ENCODE results near the gene CD4. TPM values are rescaled to one million over a fixed set of nuclear protein-coding genes. Genes with fewer than 3 reads are reported as not detected.

Gene CD4
- total and polyA plus RNA-seq, 12 donors, result 2.4 to 52.8 (median 24.3) TPM

GRCh38 chr12:6792522-6793201 lies 3.3 kb downstream of the CD4 start:
- Histone ChIP-seq H3K4me1 (replicated peaks in 1 of 2) (no peaks in the 10 kb centered on the region), H3K27ac (peak overlapping the region in 1 of 5 donors; percentile 65), H3K36me3 (replicated peaks in 1 of 2) (no peaks in the 10 kb centered on the region), H3K9me3 (replicated peaks in 1 of 3) (no peaks in the 10 kb centered on the region), H3K27me3 (peaks cover 13% of the 10 kb centered on the region), H3K4me3 (peak overlapping the region in 1 of 4 donors; percentile 29)
- DNase-seq, result peak in 6 of 7 donors; percentile 23 to 67 (median 44)
- intact Hi-C loops (cut with DNase I), result no loop called here
- TF ChIP-seq POLR2A (IDR thresholded peaks at IDR 0.05) (peak in 1 of 2 donors; percentile 13), CTCF (IDR thresholded peaks at IDR 0.05) (no peak)
- 24 to 34% (median 27%) methylated on average over 12 of the region's 12 CpGs for WGBS, 4 donors

- Histone ChIP-seq H3K9me3 (replicated peaks in 1 of 3) (no peaks in the 10 kb centered on the region), H3K27me3 (peaks cover 13% of the 10 kb centered on the region), H3K4me3 (no peak overlapping the region), H3K36me3 (replicated peaks in 1 of 2) (no peaks in the 10 kb centered on the region), H3K27ac (no peak overlapping the region), H3K4me1 (replicated peaks in 1 of 2) (no peaks in the 10 kb centered on the region)
- WGBS, 4 donors, result 34 to 63% (median 52%) methylated on average over 2 of the region's 2 CpGs
- DNase-seq, result no peak
- no peak for TF ChIP-seq POLR2A (IDR thresholded peaks at IDR 0.05)
- no peak for TF ChIP-seq CTCF (IDR thresholded peaks at IDR 0.05)
- intact Hi-C loops (cut with DNase I), result no loop called here
Measured at GRCh38 chr12:6795088-6795487, 5.8 kb downstream of the CD4 start.

- intact Hi-C loops (cut with DNase I), result no loop called here
- no peak for TF ChIP-seq POLR2A (IDR thresholded peaks at IDR 0.05)
- TF ChIP-seq CTCF (IDR thresholded peaks at IDR 0.05), result no peak
- H3K4me3 ChIP-seq, result no peak overlapping the region
Measured at GRCh38 chr12:6796576-6796975, 7.2 kb downstream of the CD4 start.

GRCh38 chr12:6799147-6799546 lies 9.8 kb downstream of the CD4 start:
- WGBS, 4 donors, result 78 to 88% (median 86%) methylated on average over 5 of the region's 5 CpGs
- no peak for TF ChIP-seq CTCF (IDR thresholded peaks at IDR 0.05)
- TF ChIP-seq POLR2A (IDR thresholded peaks at IDR 0.05), result no peak

More at GRCh38 chr12:6796576-6796975, 7.2 kb downstream of the CD4 start:
- Histone ChIP-seq H3K4me1 (replicated peaks in 1 of 2) (no peaks in the 10 kb centered on the region), H3K36me3 (replicated peaks in 1 of 2) (no peaks in the 10 kb centered on the region), H3K27ac (no peak overlapping the region), H3K27me3 (peaks cover 13% of the 10 kb centered on the region), H3K9me3 (replicated peaks in 1 of 3) (no peaks in the 10 kb centered on the region)
- DNase-seq, result no peak
- WGBS, 4 donors, result 87 to 91% (median 89%) methylated on average over 4 of the region's 4 CpGs

More at GRCh38 chr12:6799147-6799546, 9.8 kb downstream of the CD4 start:
- H3K4me1 ChIP-seq (replicated peaks in 1 of 2), result no peaks in the 10 kb centered on the region
- peaks cover 4% of the 10 kb centered on the region for H3K27me3 ChIP-seq
- no peaks in the 10 kb centered on the region for H3K9me3 ChIP-seq (replicated peaks in 1 of 3)
- no peak for DNase-seq
- intact Hi-C loops (cut with DNase I), result no loop called here
- H3K36me3 ChIP-seq (replicated peaks in 1 of 2), result no peaks in the 10 kb centered on the region
- H3K27ac ChIP-seq, result no peak overlapping the region
- no peak overlapping the region for H3K4me3 ChIP-seq

All from adrenal gland (tissue), 12 donors.